GM08714 (cell line): ENCODE data around the gene IL1RN.

Experiments used
- H3K4me3 ChIP-seq: fragments of 200-500 bp; sonication (Bioruptor generic); 2 replicates; pipeline ENCODE4 v1.5.1; 2014; ENCODE audit warnings: mild to moderate bottlenecking, low read length, inconsistent platforms
- ZNF274 ChIP-seq: IDR thresholded peaks from 2 replicates; pipeline ENCODE4 v1.6.1; 2012; ENCODE audit warnings: mild to moderate bottlenecking, low read depth, low read length

Gene IL1RN, protein sequence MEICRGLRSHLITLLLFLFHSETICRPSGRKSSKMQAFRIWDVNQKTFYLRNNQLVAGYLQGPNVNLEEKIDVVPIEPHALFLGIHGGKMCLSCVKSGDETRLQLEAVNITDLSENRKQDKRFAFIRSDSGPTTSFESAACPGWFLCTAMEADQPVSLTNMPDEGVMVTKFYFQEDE

GRCh38 chr2:113126845-113127645, at the start of gene IL1RN:
Gene IL1RN, plus strand, starts transcription at chr2:113127598. Its CDS starts 27 bp downstream, at chr2:113127625.
- no peak within 1 kb of the TSS for H3K4me3 ChIP-seq
- no peak for TF ChIP-seq ZNF274

- no peak overlapping the region for H3K4me3 ChIP-seq
- no peak for TF ChIP-seq ZNF274
Measured at GRCh38 chr2:113077921-113078320, 49.5 kb upstream of the IL1RN start.

DNA sequence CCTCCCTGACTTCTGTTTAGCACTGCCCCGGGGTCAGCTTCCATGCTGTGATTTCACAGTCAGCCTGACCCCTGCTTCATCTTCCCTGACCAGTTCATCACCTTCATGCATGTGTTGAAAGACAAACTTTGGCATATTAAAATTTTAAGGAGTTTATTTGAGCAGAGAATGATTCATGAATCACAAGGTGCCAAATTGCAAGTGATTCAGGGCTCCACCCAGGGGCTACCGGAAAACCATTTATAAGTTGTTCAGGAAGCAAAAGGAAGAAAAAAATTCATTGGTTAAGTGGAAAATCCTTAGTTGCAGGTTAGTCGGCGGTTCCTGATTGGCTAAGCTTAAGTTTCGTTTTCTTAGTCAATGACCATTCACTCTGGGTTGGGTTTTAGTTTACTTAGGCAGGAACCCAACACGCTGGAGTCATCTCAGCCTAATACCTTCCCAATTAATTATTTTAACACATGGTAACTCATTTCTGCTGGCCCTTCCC, 49.0 kb upstream of the IL1RN start:
- TF ChIP-seq ZNF274: no peak
- H3K4me3 ChIP-seq: no peak overlapping the region

- no peak for TF ChIP-seq ZNF274
- H3K4me3 ChIP-seq: no peak overlapping the region
Measured at GRCh38 chr2:113079131-113079530, 48.3 kb upstream of the IL1RN start.

DNA sequence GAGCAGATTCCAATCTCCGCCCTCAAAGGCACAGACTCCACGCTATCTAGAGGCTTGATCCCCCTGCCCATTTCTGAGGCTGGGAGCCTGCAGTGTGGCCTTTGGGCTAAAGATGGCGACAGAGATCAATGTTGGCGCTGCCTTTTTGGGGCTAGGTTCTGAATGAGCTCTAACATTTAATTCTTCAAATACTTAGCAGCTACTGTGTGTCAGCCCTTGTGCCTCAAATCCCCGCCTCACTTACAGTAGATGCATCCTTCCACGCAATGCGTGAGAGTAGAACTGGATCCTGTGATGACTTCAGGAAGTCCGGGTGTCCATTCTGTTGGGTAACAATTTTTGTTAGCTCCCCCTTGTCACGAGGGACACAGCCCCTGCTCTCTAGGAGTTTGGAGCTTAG, 47.3 kb upstream of the IL1RN start:
- H3K4me3 ChIP-seq: no peak overlapping the region
- TF ChIP-seq ZNF274: no peak

DNA sequence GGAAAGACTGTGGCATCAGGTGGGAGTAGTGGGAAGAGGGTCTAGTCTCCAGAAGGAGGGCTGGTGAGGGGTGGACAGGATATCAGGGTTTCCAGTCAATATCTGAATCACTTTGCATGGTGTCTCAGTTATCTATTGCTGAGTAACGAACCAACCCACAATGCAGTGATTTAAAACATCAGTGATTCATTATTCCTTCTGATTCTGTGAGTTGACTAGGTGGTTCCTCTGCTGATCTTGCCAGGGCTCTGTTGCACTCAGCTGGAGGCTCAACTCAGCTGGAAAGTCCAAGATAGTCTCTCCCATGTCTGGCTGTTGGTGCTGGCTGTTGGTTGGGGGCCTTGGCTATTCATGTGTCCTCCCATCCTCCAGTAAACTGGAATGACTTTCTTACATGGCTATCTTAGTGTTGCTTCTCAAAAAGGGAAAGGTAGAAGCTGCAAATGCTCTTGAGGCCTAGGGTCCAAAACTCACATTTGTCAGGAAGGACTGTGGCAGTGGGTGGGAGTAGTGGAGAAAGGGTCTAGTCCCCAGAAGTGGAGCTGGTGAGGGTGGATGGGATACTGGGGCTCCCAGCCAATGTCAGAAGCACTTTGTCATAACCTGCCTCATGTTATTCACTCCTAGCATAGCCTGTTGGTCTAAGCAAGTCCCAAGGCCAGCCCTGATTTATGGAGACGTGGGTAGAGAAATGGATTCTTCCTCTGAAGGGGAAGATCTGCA, 45.7 kb upstream of the IL1RN start:
- no peak overlapping the region for H3K4me3 ChIP-seq
- TF ChIP-seq ZNF274: no peak

DNA sequence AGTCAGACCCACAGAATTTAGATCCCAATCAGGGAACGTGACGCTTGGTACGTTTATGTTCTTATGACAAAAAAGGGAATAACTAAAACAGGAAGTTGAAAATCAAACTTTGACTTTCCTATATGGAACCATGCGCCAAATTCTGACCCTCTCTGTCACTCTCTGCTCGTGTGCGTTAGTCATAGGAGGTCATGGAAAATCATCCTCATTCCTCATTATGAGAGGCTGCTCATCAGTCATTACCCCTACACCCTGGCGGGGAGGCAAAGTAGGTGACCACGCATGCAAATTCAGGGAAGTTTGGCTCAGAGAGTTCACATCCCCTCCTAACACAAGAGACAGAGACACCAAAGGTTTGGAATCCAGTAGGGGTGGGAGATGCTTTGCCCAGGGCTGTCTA, 44.1 kb upstream of the IL1RN start:
- H3K4me3 ChIP-seq: no peak overlapping the region
- TF ChIP-seq ZNF274: no peak

DNA sequence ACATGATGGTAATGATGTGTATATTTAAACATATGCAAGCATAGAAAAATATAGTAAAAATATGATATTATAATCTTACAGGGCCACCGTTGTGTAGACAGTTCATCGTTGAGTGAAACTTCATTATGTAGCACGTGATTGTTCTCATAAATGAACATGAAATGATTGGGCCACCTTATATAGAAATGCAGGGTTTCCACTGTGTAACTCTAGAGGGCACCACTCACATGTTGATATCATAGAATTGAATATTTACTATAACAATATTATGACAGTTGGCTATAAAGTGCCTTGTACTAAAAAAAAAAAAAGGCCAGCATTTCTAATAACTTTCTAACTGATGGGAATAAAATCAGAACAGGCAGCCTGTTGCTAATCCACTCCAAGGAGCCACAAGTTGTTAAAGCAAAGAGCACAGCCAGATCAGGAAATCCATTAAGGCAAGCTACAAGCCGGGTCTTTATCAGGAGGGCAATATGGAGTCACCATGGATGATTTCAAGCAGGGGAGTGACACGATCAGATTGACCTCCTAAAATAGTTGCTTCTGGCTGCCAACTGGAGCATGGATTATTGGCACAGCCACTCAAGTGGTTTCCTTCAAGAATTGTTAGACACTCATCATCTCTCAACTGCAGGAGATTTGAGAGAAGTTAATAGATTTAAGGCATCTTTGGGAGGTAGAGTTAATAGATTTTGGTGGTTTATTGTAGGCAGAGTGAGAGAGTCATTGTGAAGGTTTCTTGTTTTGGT, 43.0 kb upstream of the IL1RN start:
- H3K4me3 ChIP-seq: no peak overlapping the region
- no peak for TF ChIP-seq ZNF274

DNA sequence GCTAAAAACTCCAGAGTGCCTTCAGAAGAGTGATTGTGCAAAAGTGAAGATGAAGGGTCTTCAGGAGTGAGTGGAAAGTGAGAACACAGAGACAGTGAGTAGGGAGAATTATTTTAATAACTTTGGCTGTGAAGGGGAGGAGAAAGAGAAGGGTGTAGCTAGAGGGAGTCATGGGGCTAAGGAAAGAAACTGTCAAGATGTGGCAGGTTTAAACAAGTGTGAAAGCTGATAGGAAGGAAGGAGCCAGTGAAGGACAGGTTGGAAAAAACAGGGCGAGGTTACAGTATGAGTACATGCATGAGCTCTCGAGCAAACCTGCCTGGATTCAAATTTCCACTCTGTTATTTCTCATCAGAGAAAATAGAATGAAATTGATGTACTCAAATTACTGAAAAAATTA, 41.9 kb upstream of the IL1RN start:
- no peak overlapping the region for H3K4me3 ChIP-seq
- TF ChIP-seq ZNF274: no peak

DNA sequence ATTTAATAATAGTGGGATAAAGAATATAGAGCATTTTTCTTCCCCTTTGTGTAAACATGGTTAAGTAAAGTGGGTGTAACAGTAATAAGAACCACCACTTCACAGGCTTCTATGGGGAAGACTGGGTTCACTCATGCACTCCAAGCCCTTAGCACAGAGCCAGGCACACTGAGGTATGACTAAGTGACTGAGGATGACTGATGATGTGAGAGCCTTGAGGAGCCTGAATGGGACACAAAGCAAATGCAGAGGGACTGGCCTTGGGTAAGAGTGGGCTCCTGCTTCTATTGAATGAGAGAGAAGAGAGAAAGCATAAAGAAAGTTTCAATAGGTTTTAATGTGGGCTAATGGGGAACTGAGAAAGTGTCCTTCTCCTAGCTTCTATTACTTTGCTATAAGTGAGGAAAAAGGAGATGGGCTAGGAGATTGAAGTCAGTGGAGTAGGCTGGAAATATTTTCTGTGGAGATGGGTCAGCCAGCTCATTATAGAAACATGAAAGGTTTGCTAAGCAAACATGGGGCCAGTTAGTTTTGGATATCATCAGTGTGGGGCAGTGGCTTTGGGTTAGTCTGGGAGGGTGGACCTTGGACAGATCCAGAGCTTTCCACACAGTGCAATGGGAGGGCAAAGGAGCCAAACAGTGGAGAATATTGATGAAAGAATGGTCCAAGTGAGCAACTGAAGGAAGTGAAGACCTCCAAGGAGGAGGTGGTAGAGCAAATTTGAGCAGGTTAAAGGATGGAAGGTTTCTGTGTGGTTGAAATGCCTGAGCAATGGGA, 39.0 kb upstream of the IL1RN start:
- no peak for TF ChIP-seq ZNF274
- no peak overlapping the region for H3K4me3 ChIP-seq

DNA sequence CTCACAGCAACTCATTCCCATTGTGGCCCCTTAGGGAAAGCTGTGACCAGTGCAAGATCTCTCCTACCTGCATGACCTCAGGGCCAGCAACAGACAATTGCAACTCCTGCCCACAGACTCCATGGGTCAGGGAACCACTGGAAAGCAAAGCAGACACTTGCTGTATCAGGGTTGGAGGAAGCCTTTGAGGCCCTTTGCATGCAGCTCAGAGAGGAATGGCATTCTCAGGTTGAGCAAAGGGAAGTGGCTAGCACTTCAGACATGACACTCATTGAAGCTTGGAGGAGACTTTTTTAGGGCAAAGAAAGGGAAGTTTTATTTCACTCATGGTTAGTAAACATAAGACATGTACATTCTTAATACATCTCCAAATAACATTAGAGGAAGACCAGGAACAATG, 37.5 kb upstream of the IL1RN start:
- H3K4me3 ChIP-seq: no peak overlapping the region
- no peak for TF ChIP-seq ZNF274

DNA sequence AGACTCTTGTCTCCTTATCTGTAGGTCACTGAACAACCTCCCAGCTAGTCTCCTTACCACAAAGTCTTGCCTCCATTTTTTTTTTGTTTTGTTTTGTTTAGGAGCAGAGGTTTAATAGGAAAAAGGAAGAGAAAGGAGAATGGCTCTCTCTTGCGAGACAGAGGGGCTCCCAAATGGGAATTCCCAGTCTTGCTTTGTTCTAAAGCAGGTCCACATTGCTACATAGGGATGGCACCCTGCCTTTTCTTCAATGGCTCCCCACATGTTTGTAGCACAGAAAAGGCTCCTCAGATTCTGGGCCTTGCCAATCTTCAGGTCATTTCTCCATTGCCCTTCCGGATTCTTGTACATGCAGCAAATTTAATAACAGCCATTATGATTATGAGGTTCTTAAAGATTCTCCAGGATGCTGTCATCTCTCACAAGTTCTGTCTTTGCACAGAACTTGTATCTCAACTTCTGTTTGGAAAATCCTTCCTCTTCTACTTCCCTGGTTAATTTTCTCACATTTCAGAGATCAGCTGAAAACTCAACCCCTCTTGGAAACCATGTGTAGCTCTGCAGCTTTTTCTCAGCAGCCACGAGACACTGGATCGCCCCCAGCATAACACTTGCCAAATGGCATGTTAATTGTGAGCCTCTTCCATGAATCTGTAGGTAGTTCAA, 36.0 kb upstream of the IL1RN start:
- H3K4me3 ChIP-seq: no peak overlapping the region
- no peak for TF ChIP-seq ZNF274
